ENCODE results near the gene ZNF669. TPM values are rescaled to one million over a fixed set of nuclear protein-coding genes. Genes with fewer than 3 reads are reported as not detected.

The ZNF669 gene
- total RNA-seq, 2 donors from 2014 or later: 14.3 to 20.6 TPM

DNA sequence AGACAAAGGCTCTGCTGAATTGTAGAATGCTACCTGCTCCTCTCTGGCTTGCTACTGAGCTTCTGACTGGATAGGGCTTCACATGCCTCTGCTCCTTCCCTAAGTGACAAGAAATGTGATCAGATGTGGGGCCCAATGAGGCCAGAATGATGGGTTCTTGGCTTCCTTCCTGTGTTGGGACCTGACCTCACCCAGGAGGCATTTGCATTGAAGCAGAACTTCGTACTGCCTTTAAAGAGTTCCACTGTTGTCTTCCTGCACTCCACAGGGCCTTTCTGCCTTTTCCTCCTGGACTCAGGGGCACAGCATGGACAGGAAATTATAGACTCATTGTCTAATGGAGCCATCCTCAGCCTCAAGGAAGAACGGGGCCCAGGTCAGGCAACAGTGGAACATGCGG is 39.9 kb downstream of the ZNF669 start:
- WGBS, 2 experiments (ENCODE audit: insufficient coverage in 1 of 2, insufficient read length in 1 of 2): 94 to 95% methylated on average over 3 of the region's 3 CpGs
- DNase-seq: no peak
- H3K27ac ChIP-seq (ENCODE audit: low read depth, low read length): no peak overlapping the region
- H3K9me3 ChIP-seq (ENCODE audit: control insufficient read depth, low read length): peaks cover 78% of the 10 kb centered on the region
- H3K4me3 ChIP-seq (ENCODE audit: low read length): peak overlapping the region; percentile 23
- Mint-ChIP-seq H3K36me3 (ENCODE audit: low read depth) (peaks cover 54% of the 10 kb centered on the region), H3K9me3 (peaks cover 70% of the 10 kb centered on the region), H3K4me1 (peaks cover 4% of the 10 kb centered on the region), H3K27ac (no peak overlapping the region), H3K4me3 (no peak overlapping the region), H3K27me3 (ENCODE audit: insufficient read depth) (no peaks in the 10 kb centered on the region)
- no peaks in the 10 kb centered on the region for H3K27me3 ChIP-seq (ENCODE audit: control insufficient read depth, insufficient read depth, low read length, poor library complexity, severe bottlenecking)
- no peaks in the 10 kb centered on the region for H3K4me1 ChIP-seq (ENCODE audit: control insufficient read depth, insufficient read depth, low read length)
- TF ChIP-seq, protein P1, sequence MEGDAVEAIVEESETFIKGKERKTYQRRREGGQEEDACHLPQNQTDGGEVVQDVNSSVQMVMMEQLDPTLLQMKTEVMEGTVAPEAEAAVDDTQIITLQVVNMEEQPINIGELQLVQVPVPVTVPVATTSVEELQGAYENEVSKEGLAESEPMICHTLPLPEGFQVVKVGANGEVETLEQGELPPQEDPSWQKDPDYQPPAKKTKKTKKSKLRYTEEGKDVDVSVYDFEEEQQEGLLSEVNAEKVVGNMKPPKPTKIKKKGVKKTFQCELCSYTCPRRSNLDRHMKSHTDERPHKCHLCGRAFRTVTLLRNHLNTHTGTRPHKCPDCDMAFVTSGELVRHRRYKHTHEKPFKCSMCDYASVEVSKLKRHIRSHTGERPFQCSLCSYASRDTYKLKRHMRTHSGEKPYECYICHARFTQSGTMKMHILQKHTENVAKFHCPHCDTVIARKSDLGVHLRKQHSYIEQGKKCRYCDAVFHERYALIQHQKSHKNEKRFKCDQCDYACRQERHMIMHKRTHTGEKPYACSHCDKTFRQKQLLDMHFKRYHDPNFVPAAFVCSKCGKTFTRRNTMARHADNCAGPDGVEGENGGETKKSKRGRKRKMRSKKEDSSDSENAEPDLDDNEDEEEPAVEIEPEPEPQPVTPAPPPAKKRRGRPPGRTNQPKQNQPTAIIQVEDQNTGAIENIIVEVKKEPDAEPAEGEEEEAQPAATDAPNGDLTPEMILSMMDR (conservative IDR thresholded peaks at IDR 0.05): no peak
- peaks cover 6% of the 10 kb centered on the region for H3K36me3 ChIP-seq (ENCODE audit: control insufficient read depth, insufficient read depth, low read length)
- H3K9ac ChIP-seq (ENCODE audit: extremely low read depth, low read length, poor library complexity, severe bottlenecking): no peak overlapping the region

DNA sequence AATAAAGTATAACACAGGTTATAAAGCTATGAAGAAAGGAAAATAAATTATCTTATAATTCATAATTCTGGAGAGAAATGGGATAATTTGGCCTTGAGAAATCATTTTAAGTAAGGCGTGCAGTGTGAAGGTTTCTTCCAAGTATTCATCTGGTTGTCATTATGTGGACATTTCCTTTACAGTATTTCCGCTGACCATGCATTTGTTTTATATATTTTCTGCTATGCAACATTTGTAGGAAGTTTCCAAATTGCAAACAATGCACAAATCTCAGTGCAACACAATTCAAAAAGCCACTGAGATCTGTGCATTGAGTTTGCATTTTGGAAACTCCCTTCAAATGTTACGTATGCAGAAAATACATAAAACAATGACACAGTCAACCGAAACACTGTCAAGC is 43.4 kb downstream of the ZNF669 start:
- Histone ChIP-seq H3K9me3 (ENCODE audit: control insufficient read depth, low read length) (peaks cover 80% of the 10 kb centered on the region), H3K4me1 (ENCODE audit: control insufficient read depth, insufficient read depth, low read length) (no peaks in the 10 kb centered on the region), H3K27ac (ENCODE audit: low read depth, low read length) (no peak overlapping the region), H3K4me3 (ENCODE audit: low read length) (no peak overlapping the region), H3K36me3 (ENCODE audit: control insufficient read depth, insufficient read depth, low read length) (peaks cover 6% of the 10 kb centered on the region), H3K27me3 (ENCODE audit: control insufficient read depth, insufficient read depth, low read length, poor library complexity, severe bottlenecking) (no peaks in the 10 kb centered on the region), H3K9ac (ENCODE audit: extremely low read depth, low read length, poor library complexity, severe bottlenecking) (no peak overlapping the region)
- Mint-ChIP-seq H3K9me3 (peaks cover 73% of the 10 kb centered on the region), H3K4me3 (no peak overlapping the region), H3K36me3 (ENCODE audit: low read depth) (peaks cover 53% of the 10 kb centered on the region), H3K27me3 (ENCODE audit: insufficient read depth) (no peaks in the 10 kb centered on the region), H3K27ac (no peak overlapping the region), H3K4me1 (no peaks in the 10 kb centered on the region)
- 94 to 98% methylated on average over 3 to 4 of the region's 4 CpGs for WGBS, 2 experiments (ENCODE audit: insufficient coverage in 1 of 2, insufficient read length in 1 of 2)
- TF ChIP-seq, protein P1 (conservative IDR thresholded peaks at IDR 0.05): no peak
- DNase-seq: no peak

DNA sequence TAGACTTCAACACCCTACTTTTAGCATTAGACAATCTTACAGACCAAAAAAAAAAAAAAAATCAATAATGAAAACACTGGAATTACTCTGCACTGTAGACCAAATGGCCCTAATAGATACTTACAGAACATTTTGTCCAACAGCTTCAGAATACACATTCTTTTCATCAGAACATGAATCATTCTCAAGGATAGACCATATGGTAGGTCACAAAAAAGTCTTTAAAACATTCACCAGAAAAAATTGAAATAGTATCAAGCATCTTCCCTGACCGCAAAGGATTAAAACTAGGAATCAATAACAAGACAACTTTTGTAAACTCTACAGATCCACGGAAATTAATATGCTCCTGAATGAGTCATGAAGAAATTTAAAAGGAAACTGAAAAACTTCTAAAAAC is 48.1 kb downstream of the ZNF669 start:
- no peak overlapping the region for H3K27ac ChIP-seq (ENCODE audit: low read depth, low read length)
- peaks cover 7% of the 10 kb centered on the region for H3K36me3 ChIP-seq (ENCODE audit: control insufficient read depth, insufficient read depth, low read length)
- H3K4me1 ChIP-seq (ENCODE audit: control insufficient read depth, insufficient read depth, low read length): no peaks in the 10 kb centered on the region
- Mint-ChIP-seq H3K9me3 (peaks cover 93% of the 10 kb centered on the region), H3K36me3 (ENCODE audit: low read depth) (peaks cover 60% of the 10 kb centered on the region), H3K27me3 (ENCODE audit: insufficient read depth) (no peaks in the 10 kb centered on the region), H3K4me3 (no peak overlapping the region), H3K4me1 (no peaks in the 10 kb centered on the region), H3K27ac (no peak overlapping the region)
- no peak for DNase-seq
- H3K9me3 ChIP-seq (ENCODE audit: control insufficient read depth, low read length): peaks cover 84% of the 10 kb centered on the region
- 100% methylated on average over 1 of the region's 2 CpGs; no CpG with 5 or more reads in 1 of the 2 experiments for WGBS, 2 experiments (ENCODE audit: insufficient coverage in 1 of 2, insufficient read length in 1 of 2)
- no peak overlapping the region for H3K9ac ChIP-seq (ENCODE audit: extremely low read depth, low read length, poor library complexity, severe bottlenecking)
- H3K27me3 ChIP-seq (ENCODE audit: control insufficient read depth, insufficient read depth, low read length, poor library complexity, severe bottlenecking): no peaks in the 10 kb centered on the region
- no peak overlapping the region for H3K4me3 ChIP-seq (ENCODE audit: low read length)
- TF ChIP-seq, protein P1 (conservative IDR thresholded peaks at IDR 0.05): no peak

All from endodermal cell (in vitro differentiated cells).